ENCODE results near the gene TMEM231.
"Not testable (repeated sequence)": the region's sequence is repeated elsewhere in the genome, so short reads cannot be mapped to it uniquely, and the experiment has no call there.

The TMEM231 gene

GRCh38 chr16:75498605-75499322, 57.3 kb downstream of the TMEM231 start:
- not testable (repeated sequence) for H3K27ac ChIP-seq; DNase-seq (ENCODE audit: low read depth, low spot score)

- no peak for DNase-seq (ENCODE audit: low read depth, low spot score)
- H3K27ac ChIP-seq, result no peak overlapping the region
Measured at GRCh38 chr16:75497558-75497957, 58.5 kb downstream of the TMEM231 start.

GRCh38 chr16:75495076-75495674, 60.9 kb downstream of the TMEM231 start, which contains the start of gene CHST6:
Gene CHST6 (minus strand): TSS chr16:75495441. CDS start chr16:75479828, 15,613 bp downstream.
- DNase-seq (ENCODE audit: low read depth, low spot score), result no peak
- H3K27ac ChIP-seq, result no peak within 1 kb of the TSS

GRCh38 chr16:75494661-75495075, 61.4 kb downstream of the TMEM231 start:
- DNase-seq (ENCODE audit: low read depth, low spot score), result no peak
- H3K27ac ChIP-seq, result no peak overlapping the region

- DNase-seq (ENCODE audit: low read depth, low spot score), result no peak
- H3K27ac ChIP-seq, result no peak overlapping the region
Measured at GRCh38 chr16:75494184-75494583, 61.9 kb downstream of the TMEM231 start.

GRCh38 chr16:75491876-75492275, 64.2 kb downstream of the TMEM231 start:
- no peak overlapping the region for H3K27ac ChIP-seq
- DNase-seq (ENCODE audit: low read depth, low spot score), result no peak

GRCh38 chr16:75488322-75488721, 67.7 kb downstream of the TMEM231 start:
- no peak for DNase-seq (ENCODE audit: low read depth, low spot score)
- no peak overlapping the region for H3K27ac ChIP-seq
